T-helper 9 cell (primary cell): Measurements from ENCODE around the gene KLHL42.
"Not testable (repeated sequence)": the region's sequence is repeated elsewhere in the genome, so short reads cannot be mapped to it uniquely, and the experiment has no call there.

ENCODE experiments used
- DNase-seq: peaks from one replicate; pipeline ENCODE4 v3.0.0-alpha.2; 2020

KLHL42 gene

GRCh38 chr12:27818401-27818918 is 38.4 kb downstream of the KLHL42 start:
- no peak for DNase-seq

GRCh38 chr12:27820564-27820963 is 40.5 kb downstream of the KLHL42 start:
- no peak for DNase-seq

- DNase-seq: peak; percentile 1
Measured at GRCh38 chr12:27821259-27821973, 41.4 kb downstream of the KLHL42 start.

GRCh38 chr12:27822076-27822712 is 42.2 kb downstream of the KLHL42 start:
- peak; percentile 35 for DNase-seq

- DNase-seq: no peak
Measured at GRCh38 chr12:27823038-27823437, 43.0 kb downstream of the KLHL42 start.

- DNase-seq: no peak
Measured at GRCh38 chr12:27824126-27824842, 44.3 kb downstream of the KLHL42 start.

GRCh38 chr12:27826076-27826475 is 46.0 kb downstream of the KLHL42 start:
- no peak for DNase-seq

GRCh38 chr12:27828196-27828595 is 48.2 kb downstream of the KLHL42 start:
- DNase-seq: no peak

- DNase-seq: no peak
Measured at GRCh38 chr12:27838543-27839185, 58.6 kb downstream of the KLHL42 start.

- DNase-seq: no peak
Measured at GRCh38 chr12:27840229-27840999, 60.4 kb downstream of the KLHL42 start.

- no peak for DNase-seq
Measured at GRCh38 chr12:27841392-27841882, 61.4 kb downstream of the KLHL42 start.

- DNase-seq: no peak
Measured at GRCh38 chr12:27843714-27844245, 63.7 kb downstream of the KLHL42 start.

- no peak for DNase-seq
Measured at GRCh38 chr12:27844366-27845090, 64.5 kb downstream of the KLHL42 start.

GRCh38 chr12:27845187-27845586 is 65.2 kb downstream of the KLHL42 start:
- DNase-seq: no peak

- not testable (repeated sequence) for DNase-seq
Measured at GRCh38 chr12:27845706-27846105, 65.7 kb downstream of the KLHL42 start.

GRCh38 chr12:27847293-27847692 is 67.3 kb downstream of the KLHL42 start:
- DNase-seq: not testable (repeated sequence)

- no peak for DNase-seq
Measured at GRCh38 chr12:27851311-27851710, 71.3 kb downstream of the KLHL42 start.

- no peak for DNase-seq
Measured at GRCh38 chr12:27852117-27852516, 72.1 kb downstream of the KLHL42 start.
